Measurements from ENCODE around the gene MINDY2.

- no peak for TF ChIP-seq GABPA (IDR thresholded peaks at IDR 0.05 in 1 of 2, conservative IDR thresholded peaks at IDR 0.05 in 1 of 2)
- no peak for TF ChIP-seq YY1 (IDR thresholded peaks at IDR 0.05)
- TF ChIP-seq CTCF (IDR thresholded peaks at IDR 0.05; ENCODE audit: low read depth, low read length, missing input control): no peak
- TF ChIP-seq JUND (IDR thresholded peaks at IDR 0.05): no peak
- TF ChIP-seq ATF3 (IDR thresholded peaks at IDR 0.05): no peak
- TF ChIP-seq TAF1 (conservative IDR thresholded peaks at IDR 0.05): no peak
- TF ChIP-seq REST (IDR thresholded peaks at IDR 0.05): no peak
- no peak for TF ChIP-seq SP1 (IDR thresholded peaks at IDR 0.05)
- no peak for TF ChIP-seq HNF4A (conservative IDR thresholded peaks at IDR 0.05)
Observed at GRCh38 chr15:58842713-58843396, 71.8 kb downstream of the MINDY2 start.

All from liver (tissue), 3 donors.